Astrocyte of the cerebellum (primary cell): ENCODE data around the gene SLCO3A1.

Source experiments
- DNase-seq: peaks from one replicate; pipeline ENCODE4 v3.0.0-alpha.2; 2011; ENCODE audit warnings: low read depth
- H3K4me3 ChIP-seq: 2 replicates; pipeline ENCODE4 v1.5.1; 2011; ENCODE audit warnings: mild to moderate bottlenecking, low read depth, low read length, moderate library complexity
- in situ Hi-C: cut with HindIII; loops from 2 replicates; pipeline ENCODE4 v1.10.0; 2017; ENCODE audit warnings: low sequenced_read_pairs
- TF ChIP-seq, protein P1 (sequence below): IDR thresholded peaks from 2 replicates; pipeline ENCODE4 v1.5.1; 2012; ENCODE audit warnings: low read length, low read depth, moderate library complexity, mild to moderate bottlenecking; ENCODE audit errors: missing control alignments

Gene SLCO3A1

DNA sequence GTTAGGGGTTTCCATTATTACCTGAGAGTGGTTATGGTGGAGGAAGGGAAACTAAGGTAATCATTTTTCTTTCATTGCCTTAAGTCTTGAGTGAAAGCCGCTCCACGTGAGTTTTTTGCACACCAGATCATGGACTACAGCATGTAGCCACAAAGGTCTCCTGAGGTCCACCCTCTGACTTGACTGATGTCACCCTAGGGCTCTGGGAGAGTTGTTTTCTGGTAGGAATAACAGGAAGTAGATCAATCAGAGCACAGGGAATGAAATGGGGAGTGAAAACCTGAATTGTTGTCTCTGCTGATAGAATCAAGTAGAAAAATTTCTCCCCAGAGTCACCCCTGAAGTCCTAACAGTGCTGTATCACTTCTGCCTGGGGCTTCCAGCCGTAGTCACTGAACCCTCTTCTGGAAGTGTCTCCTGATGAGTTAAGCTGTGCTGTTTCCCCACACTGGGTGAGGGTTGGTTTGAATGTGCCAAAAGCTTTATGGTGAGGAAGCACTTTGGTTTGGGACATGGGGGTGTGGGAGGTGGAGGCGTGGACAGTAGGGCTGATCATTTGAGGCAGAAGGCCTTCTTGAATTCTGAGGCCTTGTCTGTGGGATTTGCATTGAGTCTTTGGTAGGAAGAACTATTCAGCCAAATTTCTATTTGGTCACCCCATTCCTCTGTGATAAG lies 64.3 kb downstream of the SLCO3A1 start:
- no peak for DNase-seq

DNA sequence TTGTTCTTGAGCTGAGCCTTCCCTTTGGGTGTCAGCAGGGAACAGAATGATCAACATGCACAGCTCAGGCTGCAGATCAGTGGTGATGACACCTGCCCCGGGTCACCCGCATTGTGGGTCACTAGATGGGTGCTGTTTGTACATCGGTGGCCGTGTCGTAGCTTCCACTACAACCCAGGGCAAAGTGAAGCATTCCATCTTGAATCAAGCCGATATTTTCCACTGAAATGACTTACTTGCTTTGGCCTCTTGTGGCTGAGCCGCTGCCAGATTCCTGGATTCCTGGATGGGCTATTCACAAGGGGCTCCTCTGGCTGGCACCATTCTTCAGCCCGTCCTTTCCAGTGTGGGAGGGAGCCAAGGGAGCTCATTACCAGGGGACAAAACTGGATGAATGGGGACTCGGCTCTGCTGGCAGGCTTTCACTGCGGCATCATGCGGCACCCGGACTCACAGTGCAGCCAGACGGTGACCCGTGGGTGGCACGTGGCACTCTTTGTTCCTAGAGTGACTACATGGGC lies 65.6 kb downstream of the SLCO3A1 start:
- DNase-seq, result no peak
- no peak overlapping the region for H3K4me3 ChIP-seq
- TF ChIP-seq, protein P1, sequence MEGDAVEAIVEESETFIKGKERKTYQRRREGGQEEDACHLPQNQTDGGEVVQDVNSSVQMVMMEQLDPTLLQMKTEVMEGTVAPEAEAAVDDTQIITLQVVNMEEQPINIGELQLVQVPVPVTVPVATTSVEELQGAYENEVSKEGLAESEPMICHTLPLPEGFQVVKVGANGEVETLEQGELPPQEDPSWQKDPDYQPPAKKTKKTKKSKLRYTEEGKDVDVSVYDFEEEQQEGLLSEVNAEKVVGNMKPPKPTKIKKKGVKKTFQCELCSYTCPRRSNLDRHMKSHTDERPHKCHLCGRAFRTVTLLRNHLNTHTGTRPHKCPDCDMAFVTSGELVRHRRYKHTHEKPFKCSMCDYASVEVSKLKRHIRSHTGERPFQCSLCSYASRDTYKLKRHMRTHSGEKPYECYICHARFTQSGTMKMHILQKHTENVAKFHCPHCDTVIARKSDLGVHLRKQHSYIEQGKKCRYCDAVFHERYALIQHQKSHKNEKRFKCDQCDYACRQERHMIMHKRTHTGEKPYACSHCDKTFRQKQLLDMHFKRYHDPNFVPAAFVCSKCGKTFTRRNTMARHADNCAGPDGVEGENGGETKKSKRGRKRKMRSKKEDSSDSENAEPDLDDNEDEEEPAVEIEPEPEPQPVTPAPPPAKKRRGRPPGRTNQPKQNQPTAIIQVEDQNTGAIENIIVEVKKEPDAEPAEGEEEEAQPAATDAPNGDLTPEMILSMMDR, result no peak
- in situ Hi-C loops, result no loop called here

More for the DNA sequence above, 64.3 kb downstream of the SLCO3A1 start:
- no peak overlapping the region for H3K4me3 ChIP-seq
- TF ChIP-seq, protein P1, result no peak
- in situ Hi-C loops, result no loop called here

DNA sequence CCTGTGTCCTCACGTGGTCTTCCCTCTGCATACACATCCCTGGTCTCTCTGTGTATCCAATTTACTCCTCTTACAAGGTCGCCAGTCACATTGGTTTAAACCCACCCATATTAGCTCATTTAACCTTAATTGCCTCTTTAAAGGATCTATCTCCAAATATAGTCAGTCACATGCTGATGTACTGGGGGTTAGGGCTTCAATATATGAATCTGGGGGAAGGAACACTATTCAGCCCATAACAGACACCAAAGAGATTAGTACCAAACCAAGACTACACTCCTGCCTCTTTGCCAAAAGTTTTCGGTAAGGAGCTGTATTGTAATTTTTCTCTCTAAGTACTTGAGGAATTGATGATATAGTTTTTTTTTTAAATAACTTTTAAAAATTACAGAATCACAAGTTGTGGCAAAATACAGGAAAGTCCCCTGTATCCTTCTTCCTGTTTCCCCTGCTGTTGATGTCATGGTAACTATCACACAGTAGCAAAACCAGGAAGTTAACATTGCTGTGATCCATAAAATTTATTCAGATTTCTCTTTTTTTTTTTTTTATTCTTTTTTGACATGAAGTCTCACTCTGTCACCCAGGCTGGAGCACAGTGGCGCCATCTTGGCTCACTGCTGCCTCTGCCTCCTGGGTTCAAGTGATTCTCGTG lies 67.8 kb downstream of the SLCO3A1 start:
- TF ChIP-seq, protein P1, result no peak
- in situ Hi-C loops, result no loop called here
- no peak overlapping the region for H3K4me3 ChIP-seq
- DNase-seq, result no peak

DNA sequence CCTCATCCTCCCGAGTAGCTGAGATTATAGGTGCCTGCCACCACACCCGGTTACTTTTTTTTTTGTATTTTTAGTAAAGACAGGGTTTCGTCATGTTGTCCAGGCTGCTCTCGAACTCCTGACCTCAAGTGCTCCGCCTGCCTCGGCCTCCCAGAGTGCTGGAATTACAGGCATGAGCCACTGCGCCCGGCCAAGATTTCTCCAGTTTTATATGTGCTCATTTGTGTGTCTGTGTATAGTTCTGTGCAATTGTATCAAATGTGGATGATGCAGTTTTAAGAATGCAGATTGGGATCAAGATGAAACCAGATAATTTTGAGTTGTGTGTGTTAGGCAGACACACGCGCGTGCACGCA lies 68.3 kb downstream of the SLCO3A1 start:
- DNase-seq, result no peak
- no peak overlapping the region for H3K4me3 ChIP-seq
- in situ Hi-C loops, result no loop called here
- TF ChIP-seq, protein P1, result no peak

DNA sequence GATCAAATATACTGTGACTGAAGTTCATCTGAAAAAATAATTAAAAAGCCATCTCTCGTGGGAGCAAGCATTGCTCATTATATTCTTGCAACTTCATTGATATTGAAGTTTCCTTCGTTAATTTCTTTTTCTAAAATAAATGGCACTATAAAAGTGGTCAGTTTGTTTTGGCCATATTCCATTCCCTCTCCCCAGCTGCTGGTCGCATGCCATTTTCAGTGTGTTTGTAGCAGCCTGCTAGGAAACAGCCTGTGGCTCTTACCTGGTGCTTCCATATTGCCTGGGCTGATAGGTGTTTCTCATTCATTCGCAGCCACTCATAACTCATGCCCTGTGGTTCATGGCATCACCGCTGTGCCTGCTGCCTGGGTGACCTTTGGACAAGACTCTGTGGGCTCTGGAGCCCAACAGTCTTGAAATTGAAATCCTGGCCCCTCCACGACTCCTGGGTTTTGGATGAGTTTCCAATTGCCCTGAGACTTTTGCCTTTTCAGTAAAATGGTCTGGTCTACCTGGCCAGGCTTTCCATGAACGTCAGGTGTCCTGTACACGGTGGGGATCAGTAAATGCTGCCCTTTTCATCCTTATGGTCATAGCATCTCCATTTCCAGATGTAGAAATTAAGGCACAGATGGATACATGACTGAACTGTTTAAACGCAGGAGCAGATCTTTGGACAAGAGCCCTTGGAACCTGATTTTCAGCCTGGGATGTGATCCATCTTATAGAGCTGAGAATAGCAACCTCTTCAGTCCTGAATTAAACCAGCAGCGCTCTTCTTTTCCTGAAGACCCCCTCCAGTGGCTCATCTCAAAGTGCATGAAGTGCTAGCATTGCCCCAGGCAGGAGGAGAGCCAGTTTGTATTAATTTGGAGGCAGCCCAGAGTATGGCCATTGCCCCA lies 69.4 kb downstream of the SLCO3A1 start:
- DNase-seq, result no peak
- TF ChIP-seq, protein P1, result no peak
- H3K4me3 ChIP-seq, result no peak overlapping the region
- in situ Hi-C loops, result no loop called here

DNA sequence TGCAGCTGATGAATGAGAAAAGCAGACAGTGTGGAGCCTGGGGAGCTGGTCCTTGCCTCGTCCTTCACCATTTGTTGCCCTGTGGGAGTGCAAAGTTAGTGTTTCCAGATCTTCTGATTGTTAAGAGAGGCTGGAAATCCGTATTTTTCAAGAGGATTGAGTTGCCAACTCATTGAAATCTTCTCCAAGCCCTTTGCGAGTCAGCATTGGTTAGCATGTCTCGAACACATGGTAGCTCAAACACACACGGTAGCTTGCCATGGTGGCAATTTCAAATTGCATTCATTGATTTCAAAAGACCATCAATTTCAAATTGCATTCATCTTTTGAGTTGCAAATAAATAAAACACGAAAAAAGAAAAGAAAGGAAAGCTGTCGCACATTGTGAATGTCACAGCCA lies 70.7 kb downstream of the SLCO3A1 start:
- in situ Hi-C loops, result no loop called here
- DNase-seq, result no peak
- H3K4me3 ChIP-seq, result no peak overlapping the region
- TF ChIP-seq, protein P1, result no peak
